HG03469 (cell line): ENCODE data around the gene REG1A.

Source experiments
- ATAC-seq: cut with Tn5 transposase; IDR thresholded peaks from one replicate; pipeline ENCODE4 v1.9.1; 2021; ENCODE audit warnings: mild to moderate bottlenecking, moderate library complexity, moderate number of reproducible peaks; ENCODE audit not compliant: unreplicated experiment

Gene REG1A

GRCh38 chr2:79124907-79125720, 4.8 kb downstream of the REG1A start:
- no peak for ATAC-seq

- ATAC-seq: no peak
Observed at GRCh38 chr2:79125721-79125985, 5.4 kb downstream of the REG1A start.

GRCh38 chr2:79128406-79128805, 8.1 kb downstream of the REG1A start:
- ATAC-seq: no peak

- no peak for ATAC-seq
Observed at GRCh38 chr2:79129260-79129659, 9.0 kb downstream of the REG1A start.

GRCh38 chr2:79129804-79130203, 9.5 kb downstream of the REG1A start:
- ATAC-seq: no peak

GRCh38 chr2:79131687-79132086, 11.4 kb downstream of the REG1A start:
- ATAC-seq: no peak

GRCh38 chr2:79138385-79138784, 18.1 kb downstream of the REG1A start:
- ATAC-seq: no peak

- ATAC-seq: no peak
Observed at GRCh38 chr2:79139423-79139822, 19.1 kb downstream of the REG1A start.

- ATAC-seq: no peak
Observed at GRCh38 chr2:79155826-79156476, 35.7 kb downstream of the REG1A start.

- no peak for ATAC-seq
Observed at GRCh38 chr2:79159030-79159429, 38.7 kb downstream of the REG1A start.

- no peak for ATAC-seq
Observed at GRCh38 chr2:79159653-79160052, 39.4 kb downstream of the REG1A start, which contains the start of gene REG3A. Gene REG3A (minus strand): TSS chr2:79159753. CDS start chr2:79159405, 348 bp downstream.

- ATAC-seq: no peak
Observed at GRCh38 chr2:79162132-79162531, 41.8 kb downstream of the REG1A start.

- ATAC-seq: no peak
Observed at GRCh38 chr2:79162801-79163200, 42.5 kb downstream of the REG1A start.

- no peak for ATAC-seq
Observed at GRCh38 chr2:79171348-79171958, 51.2 kb downstream of the REG1A start.
